CD14-positive monocyte (primary cell): Measurements from ENCODE around the gene RNASE7. TPM values are rescaled to one million over a fixed set of nuclear protein-coding genes. Genes with fewer than 3 reads are reported as not detected.

Experiments used
- DNase-seq, 3 donors: peaks; one replicate each; pipeline ENCODE4 v3.0.0-alpha.2; 2011 to 2022
- H2AFZ ChIP-seq: 2 replicates; pipeline ENCODE4 v1.6.0; 2012; ENCODE audit warnings: mild to moderate bottlenecking, low read depth, low read length, inconsistent platforms; ENCODE audit not compliant: insufficient read depth, poor library complexity, severe bottlenecking
- H3K27ac ChIP-seq, 2 donors: 1 replicate in 1 of 2; 2 replicates in 1 of 2; pipeline ENCODE4 v1.5.1; 2012 to 2013; ENCODE audit warnings: low read length in 2 of 2, control low read depth in 1 of 2, inconsistent platforms in 1 of 2, low read depth in 1 of 2, mild to moderate bottlenecking in 1 of 2
- H3K27me3 ChIP-seq, 2 donors: one replicate each; pipeline versions ENCODE4 v1.6.0 to v1.6.1; 2011 to 2013; ENCODE audit warnings: low read length in 2 of 2; ENCODE audit not compliant: control insufficient read depth in 2 of 2, insufficient read depth in 2 of 2
- H3K36me3 ChIP-seq, 2 donors: replicated peaks in 1 of 2; 1 replicate in 1 of 2; 2 replicates in 1 of 2; pipeline versions ENCODE4 v1.5.1 to v1.6.1; 2012 to 2013; ENCODE audit warnings: low read length in 2 of 2, control low read depth in 1 of 2, inconsistent platforms in 1 of 2, mild to moderate bottlenecking in 1 of 2; ENCODE audit not compliant: insufficient read depth in 2 of 2, control insufficient read depth in 1 of 2
- H3K4me1 ChIP-seq, 2 donors: 1 replicate in 1 of 2; 2 replicates in 1 of 2; pipeline versions ENCODE4 v1.5.1 to v1.6.1; 2012 to 2013; ENCODE audit warnings: low read length in 2 of 2, control low read depth in 1 of 2, inconsistent platforms in 1 of 2, mild to moderate bottlenecking in 1 of 2, moderate library complexity in 1 of 2; ENCODE audit not compliant: insufficient read depth in 2 of 2, control insufficient read depth in 1 of 2
- H3K4me2 ChIP-seq: replicated peaks from 2 replicates; pipeline ENCODE3; 2012; ENCODE audit warnings: low read length, moderate library complexity, mild to moderate bottlenecking; ENCODE audit not compliant: poor library complexity, severe bottlenecking; ENCODE audit errors: extremely low read depth
- H3K4me3 ChIP-seq, 3 experiments: fragments of 200-600 bp in 1 of 3; sonication (generic) in 1 of 3; replicated peaks in 1 of 3; 1 replicate in 2 of 3; 2 replicates in 1 of 3; pipeline ENCODE4 v1.5.1; 2011 to 2013; ENCODE audit warnings: low read length in 3 of 3, mild to moderate bottlenecking in 3 of 3, control low read depth in 2 of 3, low read depth in 2 of 3, inconsistent platforms in 1 of 3, moderate library complexity in 1 of 3
- H3K79me2 ChIP-seq: 2 replicates; pipeline ENCODE4 v1.6.0; 2012; ENCODE audit warnings: mild to moderate bottlenecking, control low read depth, inconsistent platforms, low read length, moderate library complexity; ENCODE audit not compliant: insufficient read depth
- H3K9ac ChIP-seq: 2 replicates; pipeline ENCODE4 v1.6.0; 2017; ENCODE audit warnings: low read length, mild to moderate bottlenecking; ENCODE audit not compliant: insufficient read depth, poor library complexity, severe bottlenecking
- H3K9me3 ChIP-seq, 2 donors: replicated peaks in 1 of 2; 1 replicate in 1 of 2; 2 replicates in 1 of 2; pipeline versions ENCODE4 v1.5.1 to v1.6.1; 2012 to 2013; ENCODE audit warnings: low read length in 2 of 2, control low read depth in 1 of 2; ENCODE audit not compliant: control insufficient read depth in 1 of 2, insufficient read depth in 1 of 2
- H4K20me1 ChIP-seq: 2 replicates; pipeline ENCODE4 v1.6.0; 2012; ENCODE audit warnings: mild to moderate bottlenecking, low read length, control low read depth, moderate library complexity; ENCODE audit not compliant: insufficient read depth
- H3K27ac Mint-ChIP-seq, 7 donors: one replicate each; pipeline ENCODE4 v1.8.0; 2020; ENCODE audit warnings: mild to moderate bottlenecking in 7 of 7, mixed read lengths in 7 of 7, moderate library complexity in 6 of 7, inconsistent platforms in 2 of 7
- H3K27me3 Mint-ChIP-seq, 3 donors: one replicate each; pipeline ENCODE4 v1.8.0; 2021 to 2022; ENCODE audit warnings: low read depth in 3 of 3, mild to moderate bottlenecking in 3 of 3, mixed read lengths in 3 of 3, moderate library complexity in 3 of 3, inconsistent platforms in 1 of 3
- H3K36me3 Mint-ChIP-seq, 2 donors: one replicate each; pipeline ENCODE4 v1.8.0; 2020; ENCODE audit warnings: mixed read lengths in 2 of 2, inconsistent platforms in 1 of 2, mild to moderate bottlenecking in 1 of 2
- H3K4me1 Mint-ChIP-seq: one replicate; pipeline ENCODE4 v1.8.0; 2020; ENCODE audit warnings: mild to moderate bottlenecking, mixed read lengths
- H3K4me3 Mint-ChIP-seq, 2 donors: one replicate each; pipeline ENCODE4 v1.8.0; 2020; ENCODE audit warnings: mild to moderate bottlenecking in 2 of 2, mixed read lengths in 2 of 2, moderate library complexity in 1 of 2
- H3K9me3 Mint-ChIP-seq, 7 donors: one replicate each; pipeline ENCODE4 v1.8.0; 2020 to 2022; ENCODE audit warnings: mixed read lengths in 7 of 7, mild to moderate bottlenecking in 6 of 7, moderate library complexity in 6 of 7, inconsistent platforms in 2 of 7
- CTCF ChIP-seq: fragments of 200-600 bp; IDR thresholded peaks from one replicate; pipeline ENCODE4 v1.8.0; 2022; ENCODE audit warnings: antibody characterized with exemption, mild to moderate bottlenecking
- WGBS: methylation state at CpG from one replicate; pipeline ENCODE4 v1.1.5; 2013; ENCODE audit warnings: missing lambda C conversion rate; ENCODE audit not compliant: insufficient coverage; 5-methylcytosine and 5-hydroxymethylcytosine counted together
- intact Hi-C, 2 donors: fragments of 100-400 bp; cut with micrococcal nuclease; formaldehyde crosslinking; loops; one replicate each; pipeline versions ENCODE4 v1.15.0 to v1.15.1; 2023
- polyA plus RNA-seq, 3 donors: library from polyadenylated mRNA; depleted of rRNA in 1 of 3; unstranded in 2 of 3; stranded (reverse) in 1 of 3; fragments of 300-500 nt in 2 of 3; fragments of >200 nt in 1 of 3; fragmentation: Illumina TruSeq in 2 of 3; gene quantifications; 1 replicate in 2 of 3; 2 replicates in 1 of 3; pipeline ENCODE4 v1.2.3, GENCODE V29; 2012 to 2021

The RNASE7 gene
- polyA plus RNA-seq, 3 donors = not detected

- no peaks in the 10 kb centered on the region for H4K20me1 ChIP-seq
- H3K4me3 ChIP-seq = no peak overlapping the region
- no peak overlapping the region for H3K4me2 ChIP-seq
- Mint-ChIP-seq H3K9me3 (no peaks in the 10 kb centered on the region), H3K4me3 (no peak overlapping the region), H3K36me3 (no peaks in the 10 kb centered on the region), H3K27me3 (peaks cover 4 to 13% (median 13%) of the 10 kb centered on the region in 3 donors), H3K27ac (no peak overlapping the region), H3K4me1 (peaks cover 7% of the 10 kb centered on the region)
- H3K9me3 ChIP-seq = no peaks in the 10 kb centered on the region
- H3K27me3 ChIP-seq = peaks cover 2 to 48% of the 10 kb centered on the region in 2 donors
- H3K79me2 ChIP-seq = no peaks in the 10 kb centered on the region
- DNase-seq = no peak
- H3K4me1 ChIP-seq = no peaks in the 10 kb centered on the region
- intact Hi-C loops = no loop called here
- H2AFZ ChIP-seq = no peak overlapping the region
- H3K27ac ChIP-seq = no peak overlapping the region
- WGBS = 0% methylated on average over 1 of the region's 6 CpGs
- no peak for TF ChIP-seq CTCF
- no peaks in the 10 kb centered on the region for H3K36me3 ChIP-seq
- H3K9ac ChIP-seq = no peak overlapping the region
Observed at GRCh38 chr14:21043974-21044618, 1.9 kb downstream of the RNASE7 start.

- H4K20me1 ChIP-seq = no peaks in the 10 kb centered on the region
- Mint-ChIP-seq H3K27me3 (peaks cover 10 to 13% (median 12%) of the 10 kb centered on the region in 3 donors), H3K27ac (no peak overlapping the region), H3K4me1 (peaks cover 7% of the 10 kb centered on the region), H3K36me3 (no peaks in the 10 kb centered on the region), H3K4me3 (no peak overlapping the region), H3K9me3 (no peaks in the 10 kb centered on the region)
- peaks cover 2 to 54% of the 10 kb centered on the region in 2 donors for H3K27me3 ChIP-seq
- H3K27ac ChIP-seq = no peak overlapping the region
- no peaks in the 10 kb centered on the region for H3K79me2 ChIP-seq
- no peaks in the 10 kb centered on the region for H3K36me3 ChIP-seq
- no peak overlapping the region for H3K9ac ChIP-seq
- H3K4me3 ChIP-seq = no peak overlapping the region
- no peak overlapping the region for H3K4me2 ChIP-seq
- 100% methylated on average over 1 of the region's 2 CpGs for WGBS
- no peak for DNase-seq
- H3K9me3 ChIP-seq = no peaks in the 10 kb centered on the region
- intact Hi-C loops = no loop called here
- no peak overlapping the region for H2AFZ ChIP-seq
- H3K4me1 ChIP-seq = peaks cover 0 to 9% of the 10 kb centered on the region in 2 donors
- no peak for TF ChIP-seq CTCF
Observed at GRCh38 chr14:21047378-21047781, 5.2 kb downstream of the RNASE7 start.
